ENCODE data around the gene TBC1D22A. TPM values are rescaled to one million over a fixed set of nuclear protein-coding genes. Genes with fewer than 3 reads are reported as not detected.
A peak's percentile ranks its signal among the peaks of the same experiment; 100 is the strongest.

TBC1D22A gene
- total RNA-seq, 2 donors from 2014 or later, result 21.5 to 23.1 TPM

- DNase-seq (no peak), ATAC-seq (no peak)
- Histone ChIP-seq H3K4me3 (no peak overlapping the region), H3K27me3 (no peaks in the 10 kb centered on the region), H3K27ac (no peak overlapping the region), H3K9me3 (no peaks in the 10 kb centered on the region), H3K4me1 (peaks cover 31% of the 10 kb centered on the region), H3K36me3 (replicated peaks in 1 of 2; ENCODE audit: insufficient read depth in 1 of 2, low read depth in 2 of 2) (no peaks in the 10 kb centered on the region)
- TF ChIP-seq CTCF (IDR thresholded peaks at IDR 0.05) (no peak), POLR2A (IDR thresholded peaks at IDR 0.05) (no peak)
- intact Hi-C loops (cut with DNase I), result no loop called here
- 97 to 98% methylated on average over 13 to 27 of the region's 27 CpGs for WGBS, 2 donors
These were observed 205.9 kb downstream of the TBC1D22A start for GRCh38 chr22:46968359-46968740.

- DNase-seq, result no peak
These were observed 206.4 kb downstream of the TBC1D22A start for GRCh38 chr22:46968848-46969247.

GRCh38 chr22:46969491-46969890 lies 207.0 kb downstream of the TBC1D22A start:
- ATAC-seq (no peak), DNase-seq (no peak)
- peaks cover 31% of the 10 kb centered on the region for H3K4me1 ChIP-seq
- intact Hi-C loops (cut with DNase I), result no loop called here
- no peaks in the 10 kb centered on the region for H3K9me3 ChIP-seq
- 89 to 96% methylated on average over 4 of the region's 4 CpGs for WGBS, 2 donors
- TF ChIP-seq CTCF (IDR thresholded peaks at IDR 0.05) (no peak), POLR2A (IDR thresholded peaks at IDR 0.05) (no peak)
- no peaks in the 10 kb centered on the region for H3K36me3 ChIP-seq (replicated peaks in 1 of 2; ENCODE audit: insufficient read depth in 1 of 2, low read depth in 2 of 2)
- H3K27ac ChIP-seq, result peak overlapping the region in 1 of 4 donors; percentile 66
- H3K4me3 ChIP-seq, result no peak overlapping the region
- H3K27me3 ChIP-seq, result no peaks in the 10 kb centered on the region

More at GRCh38 chr22:46968848-46969247, 206.4 kb downstream of the TBC1D22A start:
- Histone ChIP-seq H3K27ac (no peak overlapping the region), H3K4me1 (peaks cover 31% of the 10 kb centered on the region), H3K4me3 (no peak overlapping the region), H3K27me3 (no peaks in the 10 kb centered on the region), H3K9me3 (no peaks in the 10 kb centered on the region), H3K36me3 (replicated peaks in 1 of 2; ENCODE audit: insufficient read depth in 1 of 2, low read depth in 2 of 2) (no peaks in the 10 kb centered on the region)
- ATAC-seq, result no peak
- intact Hi-C loops (cut with DNase I), result no loop called here
- 95% methylated on average over 6 of the region's 6 CpGs for WGBS, 2 donors
- no peak for TF ChIP-seq CTCF (IDR thresholded peaks at IDR 0.05)
- TF ChIP-seq POLR2A (IDR thresholded peaks at IDR 0.05), result no peak

GRCh38 chr22:46969961-46970360 lies 207.5 kb downstream of the TBC1D22A start:
- 78 to 80% methylated on average over 5 to 6 of the region's 6 CpGs for WGBS, 2 donors
- DNase-seq, result no peak
- peak overlapping the region in 3 of 4 donors; percentile 66 to 79 (median 76) for H3K27ac ChIP-seq
- no peaks in the 10 kb centered on the region for H3K27me3 ChIP-seq
- H3K9me3 ChIP-seq, result no peaks in the 10 kb centered on the region
- H3K4me3 ChIP-seq, result no peak overlapping the region
- intact Hi-C loops (cut with DNase I), result no loop called here
- no peaks in the 10 kb centered on the region for H3K36me3 ChIP-seq (replicated peaks in 1 of 2; ENCODE audit: insufficient read depth in 1 of 2, low read depth in 2 of 2)
- no peak for ATAC-seq
- TF ChIP-seq POLR2A (IDR thresholded peaks at IDR 0.05) (no peak), CTCF (IDR thresholded peaks at IDR 0.05) (no peak)
- peaks cover 31% of the 10 kb centered on the region for H3K4me1 ChIP-seq

- peaks cover 31% of the 10 kb centered on the region for H3K4me1 ChIP-seq
- WGBS, 2 donors, result 53 to 69% methylated on average over 13 of the region's 13 CpGs
- ATAC-seq (peak; percentile 59), DNase-seq (peak in 3 of 4 donors; percentile 33 to 41 (median 40))
- no peaks in the 10 kb centered on the region for H3K9me3 ChIP-seq
- H3K4me3 ChIP-seq, result no peak overlapping the region
- H3K36me3 ChIP-seq (replicated peaks in 1 of 2; ENCODE audit: insufficient read depth in 1 of 2, low read depth in 2 of 2), result no peaks in the 10 kb centered on the region
- intact Hi-C loops (cut with DNase I), result no loop called here
- peak overlapping the region; percentile 62 to 79 (median 71) for H3K27ac ChIP-seq
- no peaks in the 10 kb centered on the region for H3K27me3 ChIP-seq
- TF ChIP-seq POLR2A (IDR thresholded peaks at IDR 0.05) (no peak), CTCF (IDR thresholded peaks at IDR 0.05) (no peak)
These were observed 208.1 kb downstream of the TBC1D22A start for GRCh38 chr22:46970411-46971098.
